OCI-LY3 (cell line): ENCODE measurements around the gene HABP2.

Source experiments
- EZH2phosphoT487 ChIP-seq: fragments of 200-600 bp; shearing (Covaris generic); IDR thresholded peaks from 2 replicates; pipeline ENCODE4 v1.6.1; 2018; ENCODE audit warnings: antibody characterized with exemption, mixed run types, low read depth
- TF ChIP-seq, protein P1 (sequence below): fragments of 200-600, 300-600 bp; sonication (generic); IDR thresholded peaks from 2 replicates; pipeline ENCODE4 v1.5.1; 2014; ENCODE audit warnings: antibody characterized with exemption, low read length, low read depth

DNA sequence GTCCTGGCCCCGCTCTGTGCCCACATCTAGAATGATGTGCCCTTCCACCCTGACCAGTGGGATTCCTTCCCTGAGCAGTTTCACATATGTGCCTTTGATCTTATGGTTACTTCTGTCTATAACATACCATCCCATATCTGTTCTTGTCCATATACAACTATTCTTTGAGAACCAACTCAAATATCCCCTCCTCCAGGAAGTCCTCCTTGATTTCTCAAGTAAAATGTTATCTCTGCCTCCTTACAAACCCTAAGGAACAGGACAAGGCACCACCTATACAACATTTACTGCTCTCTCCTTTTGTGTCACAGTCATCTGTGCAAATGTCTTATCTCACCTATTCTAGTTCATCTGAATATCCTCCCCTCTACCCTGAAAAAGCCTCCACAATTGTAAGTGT lies 28.2 kb downstream of the HABP2 start:
- TF ChIP-seq, protein P1, sequence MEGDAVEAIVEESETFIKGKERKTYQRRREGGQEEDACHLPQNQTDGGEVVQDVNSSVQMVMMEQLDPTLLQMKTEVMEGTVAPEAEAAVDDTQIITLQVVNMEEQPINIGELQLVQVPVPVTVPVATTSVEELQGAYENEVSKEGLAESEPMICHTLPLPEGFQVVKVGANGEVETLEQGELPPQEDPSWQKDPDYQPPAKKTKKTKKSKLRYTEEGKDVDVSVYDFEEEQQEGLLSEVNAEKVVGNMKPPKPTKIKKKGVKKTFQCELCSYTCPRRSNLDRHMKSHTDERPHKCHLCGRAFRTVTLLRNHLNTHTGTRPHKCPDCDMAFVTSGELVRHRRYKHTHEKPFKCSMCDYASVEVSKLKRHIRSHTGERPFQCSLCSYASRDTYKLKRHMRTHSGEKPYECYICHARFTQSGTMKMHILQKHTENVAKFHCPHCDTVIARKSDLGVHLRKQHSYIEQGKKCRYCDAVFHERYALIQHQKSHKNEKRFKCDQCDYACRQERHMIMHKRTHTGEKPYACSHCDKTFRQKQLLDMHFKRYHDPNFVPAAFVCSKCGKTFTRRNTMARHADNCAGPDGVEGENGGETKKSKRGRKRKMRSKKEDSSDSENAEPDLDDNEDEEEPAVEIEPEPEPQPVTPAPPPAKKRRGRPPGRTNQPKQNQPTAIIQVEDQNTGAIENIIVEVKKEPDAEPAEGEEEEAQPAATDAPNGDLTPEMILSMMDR: no peak
- no peak for TF ChIP-seq EZH2phosphoT487
